HepG2 (cell line): Measurements from ENCODE around the gene GTF2H3. TPM values are rescaled to one million over a fixed set of nuclear protein-coding genes. Genes with fewer than 3 reads are reported as not detected.

Source experiments
- GATAD2A ChIP-seq: IDR thresholded peaks from 2 replicates; pipeline ENCODE4 v1.6.1; 2016
- HNRNPLL ChIP-seq: fragments of 200-400 bp; formaldehyde crosslinking; IDR thresholded peaks from 2 replicates; pipeline ENCODE4 v1.6.1; 2017; ENCODE audit warnings: mild to moderate bottlenecking, low read depth, low read length; ENCODE audit not compliant: poor library complexity, severe bottlenecking
- KDM2A ChIP-seq: sonication (generic); formaldehyde crosslinking; IDR thresholded peaks from 2 replicates; pipeline ENCODE4 v1.4.0; 2020; ENCODE audit warnings: low read depth, missing genetic modification reagents, borderline replicate concordance
- MAFK ChIP-seq, 2 experiments: IDR thresholded peaks in 1 of 2; conservative IDR thresholded peaks in 1 of 2; 2 replicates each; pipeline ENCODE4 v1.6.1; 2011; ENCODE audit warnings: improper control_type of control experiment in 2 of 2, low read length in 2 of 2
- MIXL1 ChIP-seq: IDR thresholded peaks from 2 replicates; pipeline ENCODE4 v1.6.1; 2016
- MXI1 ChIP-seq: IDR thresholded peaks from 3 replicates; pipeline ENCODE4 v1.6.1; 2012; ENCODE audit warnings: low read depth, low read length, inconsistent platforms, borderline replicate concordance
- RELA ChIP-seq: sonication (generic); formaldehyde crosslinking; IDR thresholded peaks from 2 replicates; pipeline ENCODE4 v1.4.0; 2020; ENCODE audit warnings: missing genetic modification reagents
- RNF2 ChIP-seq: fragments of 450-650 bp; conservative IDR thresholded peaks from 2 replicates; pipeline ENCODE4 v1.6.1; 2016; ENCODE audit warnings: low read depth
- SNAI1 ChIP-seq: sonication (generic); formaldehyde crosslinking; IDR thresholded peaks from 2 replicates; pipeline ENCODE4 v1.5.0; 2020; ENCODE audit warnings: mild to moderate bottlenecking, missing genetic modification reagents, borderline replicate concordance
- STAT5B ChIP-seq: sonication (generic); formaldehyde crosslinking; IDR thresholded peaks from 2 replicates; pipeline ENCODE4 v1.4.0; 2020; ENCODE audit warnings: missing genetic modification reagents
- TCF12 ChIP-seq, 2 experiments: fragments of 450-650 bp in 1 of 2; sonication (generic) in 1 of 2; formaldehyde crosslinking in 1 of 2; IDR thresholded peaks; 2 replicates each; pipeline versions ENCODE4 v1.6.1 to v1.8.0; 2017 to 2022; ENCODE audit warnings: antibody characterized with exemption in 1 of 2, mild to moderate bottlenecking in 1 of 2, missing genetic modification reagents in 1 of 2, moderate library complexity in 1 of 2
- THAP11 ChIP-seq: IDR thresholded peaks from 2 replicates; pipeline ENCODE4 v1.6.1; 2016; ENCODE audit warnings: missing biosample characterization, missing genetic modification reagents
- THYN1 ChIP-seq: sonication (generic); formaldehyde crosslinking; IDR thresholded peaks from 2 replicates; pipeline ENCODE4 v1.8.1; 2023; ENCODE audit warnings: low read depth, mild to moderate bottlenecking, moderate library complexity, missing genetic modification reagents, borderline replicate concordance
- ZBTB8A ChIP-seq: sonication (generic); formaldehyde crosslinking; IDR thresholded peaks from 2 replicates; pipeline ENCODE4 v1.4.0; 2020; ENCODE audit warnings: mild to moderate bottlenecking, low read depth, missing genetic modification reagents, borderline replicate concordance
- ZFP1 ChIP-seq: IDR thresholded peaks from 2 replicates; pipeline ENCODE4 v1.6.1; 2016
- ZNF263 ChIP-seq: sonication (generic); formaldehyde crosslinking; IDR thresholded peaks from 2 replicates; pipeline ENCODE4 v1.4.0; 2020; ENCODE audit warnings: missing genetic modification reagents
- ZNF512 ChIP-seq: sonication (generic); formaldehyde crosslinking; IDR thresholded peaks from 2 replicates; pipeline ENCODE4 v1.4.0; 2020; ENCODE audit warnings: mild to moderate bottlenecking, missing genetic modification reagents
- ZNF547 ChIP-seq: sonication (generic); formaldehyde crosslinking; IDR thresholded peaks from 2 replicates; pipeline ENCODE4 v1.5.1; 2020; ENCODE audit warnings: mild to moderate bottlenecking, missing genetic modification reagents
- ZNF747 ChIP-seq: sonication (generic); formaldehyde crosslinking; IDR thresholded peaks from 2 replicates; pipeline ENCODE4 v1.8.1; 2023; ENCODE audit warnings: missing genetic modification reagents, mild to moderate bottlenecking, borderline replicate concordance
- ZNF788 ChIP-seq: sonication (generic); formaldehyde crosslinking; IDR thresholded peaks from 2 replicates; pipeline ENCODE4 v1.5.0; 2020; ENCODE audit warnings: mild to moderate bottlenecking, missing genetic modification reagents, borderline replicate concordance
- polyA plus RNA-seq, 8 experiments: library from polyadenylated mRNA; depleted of rRNA in 3 of 8; stranded (reverse) in 7 of 8; unstranded in 1 of 8; fragments of >200 nt; fragmentation: Illumina TruSeq in 4 of 8; extraction: Trizol in 4 of 8; gene quantifications; 2 replicates each; pipeline versions ENCODE4 v1.2.1 to v1.2.3, GENCODE V29; 2011 to 2016; ENCODE audit warnings: low read depth in 4 of 8, missing spikeins in 1 of 8, mixed read lengths in 1 of 8; ENCODE audit not compliant: insufficient read depth in 1 of 8
- total RNA-seq, 5 experiments: library from RNA; depleted of rRNA; stranded (reverse); fragments of >200 nt; fragmentation: Illumina TruSeq; extraction: Trizol; gene quantifications; 2 replicates each; pipeline ENCODE4 v1.2.3, GENCODE V29; 2016; ENCODE audit warnings: low read depth in 1 of 5
- TF ChIP-seq, protein P1 (sequence below): sonication (generic); formaldehyde crosslinking; IDR thresholded peaks from 2 replicates; pipeline ENCODE4 v1.5.0; 2020; ENCODE audit warnings: mild to moderate bottlenecking, low read depth, missing genetic modification reagents, borderline replicate concordance
- TF ChIP-seq, protein P2 (sequence below): sonication (generic); formaldehyde crosslinking; IDR thresholded peaks from 2 replicates; pipeline ENCODE4 v1.5.0; 2020; ENCODE audit warnings: missing genetic modification reagents
- TF ChIP-seq, protein P3 (sequence below): sonication (generic); formaldehyde crosslinking; IDR thresholded peaks from 2 replicates; pipeline ENCODE4 v1.4.0; 2020; ENCODE audit warnings: missing genetic modification reagents, borderline replicate concordance

The GTF2H3 gene
- total and polyA plus RNA-seq, 2 of the 13 experiments (the other 11 are each of a cell fraction or from before 2014, with no cell fraction given): 35.8 to 58.8 TPM

GRCh38 chr12:123601602-123602489, 31.8 kb upstream of the GTF2H3 start, which contains the start of gene DDX55 (continued):
- peak; percentile 73 for TF ChIP-seq GATAD2A (CRISPR knock-in tag)
- peak; percentile 92 for TF ChIP-seq STAT5B (CRISPR knock-in tag)
- 0 out of 2 replicates have a peak, but pooled peaks have one; percentile 37 for TF ChIP-seq ZFP1 (CRISPR knock-in tag)
- peak; percentile 98 for TF ChIP-seq ZNF547 (CRISPR knock-in tag)
- peak; percentile 95 for TF ChIP-seq RNF2
- peak; percentile 84; the same call in 1 of the 2 replicates for TF ChIP-seq SNAI1 (CRISPR knock-in tag)
- TF ChIP-seq ZBTB8A: peak; percentile 94
- TF ChIP-seq THAP11 (CRISPR knock-in tag): peak; percentile 96
- no peak for TF ChIP-seq TCF12 (IDR thresholded peaks at IDR 0.05)
- TF ChIP-seq TCF12 (CRISPR knock-in tag; IDR thresholded peaks at IDR 0.05): peak; percentile 69; the same call in 1 of the 2 replicates
- no peak for TF ChIP-seq ZNF512 (CRISPR knock-in tag)
- TF ChIP-seq, protein P1, sequence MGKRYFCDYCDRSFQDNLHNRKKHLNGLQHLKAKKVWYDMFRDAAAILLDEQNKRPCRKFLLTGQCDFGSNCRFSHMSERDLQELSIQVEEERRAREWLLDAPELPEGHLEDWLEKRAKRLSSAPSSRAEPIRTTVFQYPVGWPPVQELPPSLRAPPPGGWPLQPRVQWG (CRISPR knock-in tag): no peak
- TF ChIP-seq HNRNPLL: peak; percentile 71
- TF ChIP-seq MIXL1 (CRISPR knock-in tag): peak; percentile 15; the same call in 1 of the 2 replicates
- peak; percentile 99 for TF ChIP-seq KDM2A (CRISPR knock-in tag)
- peak; percentile 94; the same call in 2 of the 3 replicates for TF ChIP-seq MXI1
- peak; percentile 75; the same call in 1 of the 2 replicates for TF ChIP-seq RELA (CRISPR knock-in tag)
- TF ChIP-seq THYN1 (CRISPR knock-in tag): no peak
- 0 out of 2 replicates have a peak, but pooled peaks have one; percentile 46 for TF ChIP-seq ZNF263 (CRISPR knock-in tag)
- no peak for TF ChIP-seq MAFK (conservative IDR thresholded peaks at IDR 0.05 in 1 of 2, IDR thresholded peaks at IDR 0.05 in 1 of 2; ENCODE audit: low read length in 2 of 2)
- TF ChIP-seq, protein P2, sequence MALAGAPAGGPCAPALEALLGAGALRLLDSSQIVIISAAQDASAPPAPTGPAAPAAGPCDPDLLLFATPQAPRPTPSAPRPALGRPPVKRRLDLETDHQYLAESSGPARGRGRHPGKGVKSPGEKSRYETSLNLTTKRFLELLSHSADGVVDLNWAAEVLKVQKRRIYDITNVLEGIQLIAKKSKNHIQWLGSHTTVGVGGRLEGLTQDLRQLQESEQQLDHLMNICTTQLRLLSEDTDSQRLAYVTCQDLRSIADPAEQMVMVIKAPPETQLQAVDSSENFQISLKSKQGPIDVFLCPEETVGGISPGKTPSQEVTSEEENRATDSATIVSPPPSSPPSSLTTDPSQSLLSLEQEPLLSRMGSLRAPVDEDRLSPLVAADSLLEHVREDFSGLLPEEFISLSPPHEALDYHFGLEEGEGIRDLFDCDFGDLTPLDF: peak; percentile 97
- TF ChIP-seq ZNF788 (CRISPR knock-in tag): peak; percentile 85
- 0 out of 2 replicates have a peak, but pooled peaks have one; percentile 20 for TF ChIP-seq ZNF747 (CRISPR knock-in tag)
- TF ChIP-seq, protein P3, sequence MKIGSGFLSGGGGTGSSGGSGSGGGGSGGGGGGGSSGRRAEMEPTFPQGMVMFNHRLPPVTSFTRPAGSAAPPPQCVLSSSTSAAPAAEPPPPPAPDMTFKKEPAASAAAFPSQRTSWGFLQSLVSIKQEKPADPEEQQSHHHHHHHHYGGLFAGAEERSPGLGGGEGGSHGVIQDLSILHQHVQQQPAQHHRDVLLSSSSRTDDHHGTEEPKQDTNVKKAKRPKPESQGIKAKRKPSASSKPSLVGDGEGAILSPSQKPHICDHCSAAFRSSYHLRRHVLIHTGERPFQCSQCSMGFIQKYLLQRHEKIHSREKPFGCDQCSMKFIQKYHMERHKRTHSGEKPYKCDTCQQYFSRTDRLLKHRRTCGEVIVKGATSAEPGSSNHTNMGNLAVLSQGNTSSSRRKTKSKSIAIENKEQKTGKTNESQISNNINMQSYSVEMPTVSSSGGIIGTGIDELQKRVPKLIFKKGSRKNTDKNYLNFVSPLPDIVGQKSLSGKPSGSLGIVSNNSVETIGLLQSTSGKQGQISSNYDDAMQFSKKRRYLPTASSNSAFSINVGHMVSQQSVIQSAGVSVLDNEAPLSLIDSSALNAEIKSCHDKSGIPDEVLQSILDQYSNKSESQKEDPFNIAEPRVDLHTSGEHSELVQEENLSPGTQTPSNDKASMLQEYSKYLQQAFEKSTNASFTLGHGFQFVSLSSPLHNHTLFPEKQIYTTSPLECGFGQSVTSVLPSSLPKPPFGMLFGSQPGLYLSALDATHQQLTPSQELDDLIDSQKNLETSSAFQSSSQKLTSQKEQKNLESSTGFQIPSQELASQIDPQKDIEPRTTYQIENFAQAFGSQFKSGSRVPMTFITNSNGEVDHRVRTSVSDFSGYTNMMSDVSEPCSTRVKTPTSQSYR (CRISPR knock-in tag): peak; percentile 73
